Right lobe of liver (tissue), 4 donors: ENCODE results near the gene DHRS7.

ENCODE experiments used
- CTCF ChIP-seq, 4 donors: fragments of 200-600 bp in 3 of 4; fragments of 450-650 bp in 1 of 4; IDR thresholded peaks; one replicate each; pipeline versions ENCODE4 v1.5.1 to v1.8.0; 2016 to 2022; ENCODE audit warnings: antibody characterized with exemption in 4 of 4, mild to moderate bottlenecking in 2 of 4
- POLR2A ChIP-seq: fragments of 450-650 bp; IDR thresholded peaks from one replicate; pipeline ENCODE4 v1.6.1; 2017; ENCODE audit warnings: antibody characterized with exemption, mild to moderate bottlenecking
- donor health status: DM: no; HTN: no; CAD: no.
- donor health status: DM: no; HTN: no; CAD: no.
- donor health status: DM: no; HTN: yes; CAD: no.

- TF ChIP-seq POLR2A, result no peak
- no peak for TF ChIP-seq CTCF (IDR thresholded peaks at IDR 0.05)
Measured at GRCh38 chr14:60212503-60213371, 47.5 kb upstream of the DHRS7 start.
